Uterus (tissue), 4 donors: ENCODE results near the gene MIPOL1. TPM values are rescaled to one million over a fixed set of nuclear protein-coding genes. Genes with fewer than 3 reads are reported as not detected.

Source experiments
- DNase-seq, 2 donors: peaks; one replicate each; pipeline ENCODE4 v3.0.0-alpha.2; 2019 to 2020
- H3K27ac ChIP-seq, 2 donors: fragments of 200-600 bp; sonication (generic); 1 replicate in 1 of 2; 2 replicates in 1 of 2; pipeline ENCODE4 v1.5.1; 2016 to 2018
- H3K27me3 ChIP-seq, 2 donors: fragments of 200-600 bp; sonication (generic); one replicate each; pipeline ENCODE4 v1.5.1; 2018 to 2019; ENCODE audit warnings: control low read depth in 1 of 2
- H3K36me3 ChIP-seq, 2 donors: fragments of 200-600 bp; sonication (generic); one replicate each; pipeline ENCODE4 v1.5.1; 2019; ENCODE audit warnings: control low read depth in 1 of 2
- H3K4me1 ChIP-seq, 2 donors: fragments of 200-600 bp; sonication (generic); one replicate each; pipeline ENCODE4 v1.5.1; 2018 to 2019; ENCODE audit warnings: control low read depth in 1 of 2
- H3K4me3 ChIP-seq, 2 donors: fragments of 200-600 bp; sonication (generic); 1 replicate in 1 of 2; 2 replicates in 1 of 2; pipeline ENCODE4 v1.5.1; 2018 to 2019; ENCODE audit warnings: mild to moderate bottlenecking in 1 of 2
- H3K9me3 ChIP-seq, 2 donors: fragments of 200-600 bp; sonication (generic); one replicate each; pipeline ENCODE4 v1.5.1; 2019; ENCODE audit warnings: control low read depth in 1 of 2
- POLR2A ChIP-seq, 2 donors: fragments of 450-650 bp; IDR thresholded peaks; one replicate each; pipeline ENCODE4 v1.6.1; 2016; ENCODE audit warnings: antibody characterized with exemption in 2 of 2, mild to moderate bottlenecking in 1 of 2, moderate library complexity in 1 of 2
- intact Hi-C: fragments of 100-400 bp; cut with DNase I; formaldehyde crosslinking; loops from one replicate; pipeline ENCODE4 v1.15.1; 2023; ENCODE audit warnings: low total_unique reads
- total RNA-seq, 4 donors: library from RNA; depleted of rRNA in 3 of 4; stranded (reverse); fragments of >200 nt in 3 of 4; gene quantifications; one replicate each; pipeline versions ENCODE4 v1.1.0 to v1.2.4, GENCODE V29; 2014 to 2023
- TF ChIP-seq, protein P1 (sequence below), 4 experiments: fragments of 200-600 bp in 2 of 4; fragments of 450-650 bp in 2 of 4; sonication (generic) in 2 of 4; IDR thresholded peaks; one replicate each; pipeline ENCODE4 v1.5.1; 2016 to 2019; ENCODE audit warnings: antibody characterized with exemption in 4 of 4, mild to moderate bottlenecking in 2 of 4, moderate library complexity in 1 of 4
- donor health status: DM: yes; HTN: yes; CAD: no.

The MIPOL1 gene
- total RNA-seq, 4 donors from 2014 or later, result 22.8 to 52.1 (median 39.4) TPM

DNA sequence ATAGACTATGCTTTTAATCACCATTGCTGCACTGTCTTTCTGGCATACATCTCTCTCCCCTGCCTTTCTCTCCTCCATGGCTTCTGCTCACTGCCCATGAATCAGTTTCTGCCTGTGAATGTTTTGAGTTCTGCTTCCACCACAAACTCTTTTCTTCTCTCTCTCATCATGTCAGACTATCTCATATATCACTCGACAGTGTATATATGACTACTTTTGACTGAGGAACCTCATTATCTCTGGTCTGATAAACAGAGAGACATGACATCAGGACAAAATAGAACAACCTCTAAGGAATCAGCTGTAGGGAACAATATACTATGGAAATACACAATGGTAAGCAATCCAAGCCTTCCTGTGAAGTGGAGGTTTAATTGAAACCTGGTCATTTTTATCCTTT, 219.4 kb downstream of the MIPOL1 start:
- intact Hi-C loops, result no loop called here
- H3K27me3 ChIP-seq, result no peaks in the 10 kb centered on the region
- H3K4me1 ChIP-seq, result no peaks in the 10 kb centered on the region
- DNase-seq, result no peak
- no peak overlapping the region for H3K27ac ChIP-seq
- H3K4me3 ChIP-seq, result no peak overlapping the region
- no peaks in the 10 kb centered on the region for H3K9me3 ChIP-seq
- H3K36me3 ChIP-seq, result no peaks in the 10 kb centered on the region
- TF ChIP-seq, protein P1, sequence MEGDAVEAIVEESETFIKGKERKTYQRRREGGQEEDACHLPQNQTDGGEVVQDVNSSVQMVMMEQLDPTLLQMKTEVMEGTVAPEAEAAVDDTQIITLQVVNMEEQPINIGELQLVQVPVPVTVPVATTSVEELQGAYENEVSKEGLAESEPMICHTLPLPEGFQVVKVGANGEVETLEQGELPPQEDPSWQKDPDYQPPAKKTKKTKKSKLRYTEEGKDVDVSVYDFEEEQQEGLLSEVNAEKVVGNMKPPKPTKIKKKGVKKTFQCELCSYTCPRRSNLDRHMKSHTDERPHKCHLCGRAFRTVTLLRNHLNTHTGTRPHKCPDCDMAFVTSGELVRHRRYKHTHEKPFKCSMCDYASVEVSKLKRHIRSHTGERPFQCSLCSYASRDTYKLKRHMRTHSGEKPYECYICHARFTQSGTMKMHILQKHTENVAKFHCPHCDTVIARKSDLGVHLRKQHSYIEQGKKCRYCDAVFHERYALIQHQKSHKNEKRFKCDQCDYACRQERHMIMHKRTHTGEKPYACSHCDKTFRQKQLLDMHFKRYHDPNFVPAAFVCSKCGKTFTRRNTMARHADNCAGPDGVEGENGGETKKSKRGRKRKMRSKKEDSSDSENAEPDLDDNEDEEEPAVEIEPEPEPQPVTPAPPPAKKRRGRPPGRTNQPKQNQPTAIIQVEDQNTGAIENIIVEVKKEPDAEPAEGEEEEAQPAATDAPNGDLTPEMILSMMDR (IDR thresholded peaks at IDR 0.05), result no peak
- no peak for TF ChIP-seq POLR2A (IDR thresholded peaks at IDR 0.05)

DNA sequence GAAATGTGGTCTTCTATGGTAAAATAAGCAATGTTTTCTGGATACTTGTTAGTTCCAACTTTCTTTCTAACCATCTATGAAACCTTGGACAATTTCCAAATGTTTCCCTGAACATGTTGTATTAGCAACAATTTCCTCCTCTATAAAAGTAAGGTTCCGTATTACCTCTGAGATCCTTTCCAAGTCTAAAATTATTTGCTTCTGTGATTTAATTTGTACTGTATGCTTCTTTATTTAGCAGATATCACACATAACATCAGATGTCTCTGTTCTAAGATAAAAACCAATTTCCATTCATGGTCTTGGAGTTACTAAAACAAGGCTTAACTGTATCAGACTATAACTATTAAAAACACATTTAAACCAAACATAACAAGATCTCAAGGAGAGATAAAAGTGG, 220.1 kb downstream of the MIPOL1 start:
- Histone ChIP-seq H3K36me3 (no peaks in the 10 kb centered on the region), H3K4me3 (no peak overlapping the region), H3K27ac (no peak overlapping the region), H3K4me1 (no peaks in the 10 kb centered on the region), H3K27me3 (no peaks in the 10 kb centered on the region), H3K9me3 (no peaks in the 10 kb centered on the region)
- intact Hi-C loops, result no loop called here
- TF ChIP-seq POLR2A (IDR thresholded peaks at IDR 0.05), result no peak
- TF ChIP-seq, protein P1 (IDR thresholded peaks at IDR 0.05), result no peak
- DNase-seq, result no peak

DNA sequence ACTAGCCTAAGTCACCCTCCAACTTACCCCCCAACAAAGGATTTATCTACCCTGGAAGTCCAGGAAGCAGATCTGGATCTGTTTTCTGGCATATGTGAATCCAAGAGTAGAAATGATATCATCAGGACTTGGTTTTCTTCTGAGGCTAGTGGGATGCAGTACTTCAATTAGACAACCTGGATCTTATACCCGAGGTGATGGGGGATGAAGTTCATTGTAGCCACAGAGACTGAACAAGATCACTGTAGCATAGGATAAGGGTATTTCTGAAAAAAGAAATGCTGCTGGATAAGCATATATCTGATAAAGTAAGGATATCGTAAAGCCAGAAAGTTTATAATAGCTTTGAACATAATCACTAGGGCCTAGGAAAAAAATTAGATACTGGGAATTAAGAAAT, 222.9 kb downstream of the MIPOL1 start:
- Histone ChIP-seq H3K4me1 (no peaks in the 10 kb centered on the region), H3K27ac (no peak overlapping the region), H3K4me3 (no peak overlapping the region), H3K36me3 (no peaks in the 10 kb centered on the region), H3K27me3 (no peaks in the 10 kb centered on the region), H3K9me3 (no peaks in the 10 kb centered on the region)
- no peak for TF ChIP-seq POLR2A (IDR thresholded peaks at IDR 0.05)
- TF ChIP-seq, protein P1 (IDR thresholded peaks at IDR 0.05), result no peak
- DNase-seq, result no peak
- intact Hi-C loops, result no loop called here

DNA sequence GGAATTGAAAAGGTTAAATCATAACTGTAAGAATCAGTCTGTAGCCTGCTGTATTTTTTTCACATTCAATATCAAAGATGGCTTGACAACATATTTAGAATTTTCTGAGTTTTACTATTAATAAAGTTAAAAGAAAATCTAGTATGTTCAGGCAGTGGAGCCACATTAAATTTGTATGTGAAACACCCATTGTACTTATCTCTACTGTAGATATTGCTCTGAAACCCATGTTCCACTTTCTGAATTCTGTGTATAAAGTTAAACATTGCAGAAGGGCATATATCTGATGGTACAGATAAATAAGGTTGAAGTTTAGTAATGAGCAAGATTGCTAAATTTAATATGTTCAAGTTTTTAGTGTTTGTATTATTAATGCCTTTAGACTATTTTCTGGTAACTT, 224.6 kb downstream of the MIPOL1 start:
- intact Hi-C loops, result no loop called here
- no peak overlapping the region for H3K27ac ChIP-seq
- H3K4me1 ChIP-seq, result no peaks in the 10 kb centered on the region
- H3K27me3 ChIP-seq, result no peaks in the 10 kb centered on the region
- DNase-seq, result no peak
- TF ChIP-seq POLR2A (IDR thresholded peaks at IDR 0.05), result no peak
- TF ChIP-seq, protein P1 (IDR thresholded peaks at IDR 0.05), result no peak
- no peaks in the 10 kb centered on the region for H3K36me3 ChIP-seq
- no peaks in the 10 kb centered on the region for H3K9me3 ChIP-seq
- no peak overlapping the region for H3K4me3 ChIP-seq

DNA sequence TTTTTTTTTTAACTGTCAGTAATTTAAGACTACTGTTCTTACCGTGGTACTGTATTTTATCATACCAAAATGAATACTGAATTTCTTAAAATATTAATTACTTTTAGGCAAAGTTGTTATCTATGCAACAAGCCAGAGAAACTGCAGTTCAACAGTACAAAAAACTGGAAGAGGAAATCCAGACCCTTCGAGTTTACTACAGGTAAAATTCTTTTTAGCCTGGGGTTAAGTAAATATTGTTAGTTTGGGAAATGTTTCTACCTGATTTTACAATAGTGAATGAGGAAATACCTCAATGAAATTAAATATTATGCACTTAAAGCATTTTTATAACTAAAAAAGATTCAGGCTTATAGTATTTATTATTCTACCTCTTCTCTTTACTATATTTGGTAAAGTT, 225.0 kb downstream of the MIPOL1 start:
- no peaks in the 10 kb centered on the region for H3K9me3 ChIP-seq
- no peaks in the 10 kb centered on the region for H3K27me3 ChIP-seq
- H3K4me1 ChIP-seq, result no peaks in the 10 kb centered on the region
- TF ChIP-seq, protein P1 (IDR thresholded peaks at IDR 0.05), result no peak
- TF ChIP-seq POLR2A (IDR thresholded peaks at IDR 0.05), result no peak
- H3K36me3 ChIP-seq, result no peaks in the 10 kb centered on the region
- intact Hi-C loops, result no loop called here
- H3K4me3 ChIP-seq, result no peak overlapping the region
- H3K27ac ChIP-seq, result no peak overlapping the region
- DNase-seq, result no peak
